CD4-positive, alpha-beta T cell (primary cell): ENCODE results near the gene SPATA16. TPM values are rescaled to one million over a fixed set of nuclear protein-coding genes. Genes with fewer than 3 reads are reported as not detected.

Source experiments
- ATAC-seq: fragments of 200-7000 bp; cut with Tn5 transposase; one replicate; pipeline ENCODE4 v1.10.0; 2022; ENCODE audit warnings: mild to moderate bottlenecking; ENCODE audit not compliant: poor library complexity
- CTCF ChIA-PET: fragments of 350-600 bp; sonication (Branson Sonifier 250); formaldehyde crosslinking; loops from one replicate; lab custom pipeline; 2021; ENCODE audit warnings: antibody characterized with exemption, inconsistent platforms; lab: Charles Lee
- POLR2A ChIA-PET: fragments of 350-600 bp; sonication (Branson Sonifier 250); formaldehyde crosslinking; loops from one replicate; lab custom pipeline; 2021; ENCODE audit warnings: antibody characterized with exemption, inconsistent platforms; lab: Charles Lee
- DNase-seq, 14 experiments: peaks; one replicate each; pipeline ENCODE4 v3.0.0-alpha.2; 2013 to 2020; ENCODE audit warnings: mixed read lengths in 2 of 14
- H3K27ac ChIP-seq, 2 donors: one replicate each; pipeline versions ENCODE4 v1.5.1 to v1.7.0; 2013; ENCODE audit warnings: low read length in 2 of 2, low read depth in 1 of 2, mild to moderate bottlenecking in 1 of 2
- H3K27me3 ChIP-seq, 2 experiments: 1 replicate in 1 of 2; 2 replicates in 1 of 2; pipeline versions ENCODE4 v1.6.1 to v1.7.0; 2013; ENCODE audit warnings: low read length in 2 of 2, control low read depth in 1 of 2, mild to moderate bottlenecking in 1 of 2, moderate library complexity in 1 of 2; ENCODE audit not compliant: insufficient read depth in 2 of 2, control insufficient read depth in 1 of 2
- H3K36me3 ChIP-seq: one replicate; pipeline ENCODE4 v1.6.1; 2013; ENCODE audit warnings: low read length, control low read depth; ENCODE audit not compliant: insufficient read depth
- H3K4me1 ChIP-seq: one replicate; pipeline ENCODE4 v1.6.1; 2013; ENCODE audit warnings: low read length, control low read depth; ENCODE audit not compliant: insufficient read depth
- H3K4me3 ChIP-seq: one replicate; pipeline ENCODE4 v1.5.1; 2013; ENCODE audit warnings: mild to moderate bottlenecking, low read length, moderate library complexity
- H3K9me3 ChIP-seq, 2 experiments: 1 replicate in 1 of 2; 2 replicates in 1 of 2; pipeline versions ENCODE4 v1.6.1 to v1.7.0; 2013; ENCODE audit warnings: low read length in 2 of 2, mild to moderate bottlenecking in 2 of 2, control low read depth in 1 of 2, moderate library complexity in 1 of 2; ENCODE audit not compliant: control insufficient read depth in 1 of 2, insufficient read depth in 1 of 2
- H3K27ac Mint-ChIP-seq: one replicate; pipeline ENCODE4 v1.8.0; 2020; ENCODE audit warnings: mixed read lengths
- H3K27me3 Mint-ChIP-seq: one replicate; pipeline ENCODE4 v1.8.0; 2021; ENCODE audit warnings: mixed read lengths
- H3K36me3 Mint-ChIP-seq: one replicate; pipeline ENCODE4 v1.8.0; 2021; ENCODE audit warnings: low read depth, mixed read lengths
- H3K4me1 Mint-ChIP-seq: one replicate; pipeline ENCODE4 v1.8.0; 2021; ENCODE audit warnings: low read depth, mixed read lengths
- H3K4me3 Mint-ChIP-seq: one replicate; pipeline ENCODE4 v1.8.0; 2020; ENCODE audit warnings: mild to moderate bottlenecking, mixed read lengths
- H3K9me3 Mint-ChIP-seq: one replicate; pipeline ENCODE4 v1.8.0; 2020; ENCODE audit warnings: mixed read lengths
- intact Hi-C, 2 experiments: fragments of 100-400 bp; cut with DNase I in 1 of 2; cut with micrococcal nuclease in 1 of 2; formaldehyde crosslinking; loops; one replicate each; pipeline versions ENCODE4 v1.15.1 to v1.9.0; 2023 to 2025; cut with DNase I, micrococcal nuclease
- total RNA-seq, 174 experiments: library from RNA in 2 of 174; stranded (reverse) in 2 of 174; gene quantifications; one replicate each; pipeline ENCODE4 v1.2.3 and lab custom pipeline; 2021 to 2026
- TF ChIP-seq, protein P1 (sequence below): fragments of 200-600 bp; IDR thresholded peaks from one replicate; pipeline ENCODE4 v1.8.0; 2022; ENCODE audit warnings: antibody characterized with exemption, mild to moderate bottlenecking

SPATA16 gene
- total RNA-seq, 2 experiments from 2014 or later = not detected

- intact Hi-C loops = no loop called here
- no peak overlapping the region for H3K27ac Mint-ChIP-seq
- no peaks in the 10 kb centered on the region for H3K27me3 ChIP-seq
- H3K9me3 Mint-ChIP-seq = no peaks in the 10 kb centered on the region
- H3K36me3 ChIP-seq = no peaks in the 10 kb centered on the region
- H3K4me1 ChIP-seq = no peaks in the 10 kb centered on the region
- no peaks in the 10 kb centered on the region for H3K9me3 ChIP-seq
- no peaks in the 10 kb centered on the region for H3K36me3 Mint-ChIP-seq
- ATAC-seq (no peak), DNase-seq (no peak)
- ChIA-PET POLR2A (no interaction called here), CTCF (no interaction called here)
- no peaks in the 10 kb centered on the region for H3K4me1 Mint-ChIP-seq
- H3K27ac ChIP-seq = no peak overlapping the region
- TF ChIP-seq, protein P1, sequence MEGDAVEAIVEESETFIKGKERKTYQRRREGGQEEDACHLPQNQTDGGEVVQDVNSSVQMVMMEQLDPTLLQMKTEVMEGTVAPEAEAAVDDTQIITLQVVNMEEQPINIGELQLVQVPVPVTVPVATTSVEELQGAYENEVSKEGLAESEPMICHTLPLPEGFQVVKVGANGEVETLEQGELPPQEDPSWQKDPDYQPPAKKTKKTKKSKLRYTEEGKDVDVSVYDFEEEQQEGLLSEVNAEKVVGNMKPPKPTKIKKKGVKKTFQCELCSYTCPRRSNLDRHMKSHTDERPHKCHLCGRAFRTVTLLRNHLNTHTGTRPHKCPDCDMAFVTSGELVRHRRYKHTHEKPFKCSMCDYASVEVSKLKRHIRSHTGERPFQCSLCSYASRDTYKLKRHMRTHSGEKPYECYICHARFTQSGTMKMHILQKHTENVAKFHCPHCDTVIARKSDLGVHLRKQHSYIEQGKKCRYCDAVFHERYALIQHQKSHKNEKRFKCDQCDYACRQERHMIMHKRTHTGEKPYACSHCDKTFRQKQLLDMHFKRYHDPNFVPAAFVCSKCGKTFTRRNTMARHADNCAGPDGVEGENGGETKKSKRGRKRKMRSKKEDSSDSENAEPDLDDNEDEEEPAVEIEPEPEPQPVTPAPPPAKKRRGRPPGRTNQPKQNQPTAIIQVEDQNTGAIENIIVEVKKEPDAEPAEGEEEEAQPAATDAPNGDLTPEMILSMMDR = no peak
- no peaks in the 10 kb centered on the region for H3K27me3 Mint-ChIP-seq
- H3K4me3 Mint-ChIP-seq = no peak overlapping the region
- H3K4me3 ChIP-seq = no peak overlapping the region
Measured at GRCh38 chr3:173038484-173038871, 102.6 kb downstream of the SPATA16 start.

- no peak for DNase-seq
- Mint-ChIP-seq H3K4me3 (no peak overlapping the region), H3K4me1 (no peaks in the 10 kb centered on the region), H3K27me3 (no peaks in the 10 kb centered on the region), H3K36me3 (no peaks in the 10 kb centered on the region), H3K9me3 (no peaks in the 10 kb centered on the region), H3K27ac (no peak overlapping the region)
- TF ChIP-seq, protein P1 = no peak
- H3K4me3 ChIP-seq = no peak overlapping the region
- H3K27ac ChIP-seq = no peak overlapping the region
- no peaks in the 10 kb centered on the region for H3K36me3 ChIP-seq
- H3K27me3 ChIP-seq = no peaks in the 10 kb centered on the region
- intact Hi-C loops = no loop called here
- H3K4me1 ChIP-seq = no peaks in the 10 kb centered on the region
- ChIA-PET POLR2A (no interaction called here), CTCF (no interaction called here)
- no peak for ATAC-seq
- no peaks in the 10 kb centered on the region for H3K9me3 ChIP-seq
Measured at GRCh38 chr3:173037840-173038483, 103.1 kb downstream of the SPATA16 start.

- no peaks in the 10 kb centered on the region for H3K27me3 ChIP-seq
- H3K27ac Mint-ChIP-seq = no peak overlapping the region
- ChIA-PET CTCF (interaction anchor here (1.1 kb wide), 1 partner anchor 95 kb away, joined by 3 read pairs; no protein-coding TSS in a partner anchor), POLR2A (no interaction called here)
- DNase-seq (no peak), ATAC-seq (no peak)
- no peak overlapping the region for H3K4me3 ChIP-seq
- H3K4me3 Mint-ChIP-seq = no peak overlapping the region
- no peaks in the 10 kb centered on the region for H3K4me1 ChIP-seq
- H3K27ac ChIP-seq = no peak overlapping the region
- no peaks in the 10 kb centered on the region for H3K36me3 ChIP-seq
- intact Hi-C loops = no loop called here
- H3K4me1 Mint-ChIP-seq = no peaks in the 10 kb centered on the region
- no peaks in the 10 kb centered on the region for H3K9me3 ChIP-seq
- no peaks in the 10 kb centered on the region for H3K36me3 Mint-ChIP-seq
- TF ChIP-seq, protein P1 = no peak
- no peaks in the 10 kb centered on the region for H3K27me3 Mint-ChIP-seq
- H3K9me3 Mint-ChIP-seq = peaks cover 8% of the 10 kb centered on the region
Measured at GRCh38 chr3:173030273-173030672, 110.8 kb downstream of the SPATA16 start.
